ENCODE measurements around the gene UNC13D.

DNA sequence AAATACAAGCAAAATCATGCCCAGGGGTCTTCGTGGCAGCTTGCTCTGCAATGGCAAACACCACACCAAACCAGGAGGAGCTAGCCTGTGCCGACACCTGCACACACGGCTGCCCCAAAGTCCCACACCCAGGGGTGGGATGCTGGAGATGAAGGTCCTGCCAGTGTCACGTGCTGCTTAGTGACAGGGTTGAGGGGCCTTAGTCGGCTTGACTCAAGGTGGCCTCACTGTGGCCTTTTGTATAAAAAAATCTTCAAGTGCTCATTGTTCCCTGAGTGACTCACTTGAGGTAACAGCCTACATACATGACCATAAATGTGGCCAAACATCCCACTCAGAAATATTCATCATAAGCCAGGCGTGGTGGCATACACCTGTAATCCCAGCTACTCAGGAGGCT is 45.2 kb upstream of the UNC13D start:
- TF ChIP-seq CTCF (IDR thresholded peaks at IDR 0.05), result no peak
- TF ChIP-seq POLR2A (IDR thresholded peaks at IDR 0.05), result no peak
- no peak for TF ChIP-seq EP300 (IDR thresholded peaks at IDR 0.05)
